WTC11 (cell line): ENCODE measurements around the gene COL26A1. TPM values are rescaled to one million over a fixed set of nuclear protein-coding genes. Genes with fewer than 3 reads are reported as not detected.
"Not testable (repeated sequence)": the region's sequence is repeated elsewhere in the genome, so short reads cannot be mapped to it uniquely, and the experiment has no call there.

Experiments used
- ATAC-seq: fragments of 200-7000 bp; cut with Tn5 transposase; 2 replicates; pipeline ENCODE4 v1.10.0; 2021; ENCODE audit warnings: mild to moderate bottlenecking, moderate library complexity
- CTCF ChIA-PET: fragments of 300-600 bp; sonication (Branson Sonifier 250); formaldehyde crosslinking; loops from one replicate; lab custom pipeline; 2021; ENCODE audit warnings: antibody characterized with exemption; lab: Charles Lee
- POLR2A ChIA-PET: fragments of 350-600 bp; sonication (Branson Sonifier 250); formaldehyde crosslinking; loops from one replicate; lab custom pipeline; 2021; ENCODE audit warnings: antibody characterized with exemption; lab: Charles Lee
- DNase-seq: peaks from one replicate; pipeline ENCODE4 v3.0.0; 2021; ENCODE audit warnings: low spot score
- H3K27ac Mint-ChIP-seq: 2 replicates; pipeline ENCODE4 v1.8.0; 2021; ENCODE audit warnings: mixed read lengths
- H3K27me3 Mint-ChIP-seq: 2 replicates; pipeline ENCODE4 v1.8.0; 2021; ENCODE audit warnings: low read depth, mild to moderate bottlenecking, moderate library complexity, mixed read lengths
- H3K36me3 Mint-ChIP-seq: 2 replicates; pipeline ENCODE4 v1.8.0; 2021; ENCODE audit warnings: mixed read lengths
- H3K4me1 Mint-ChIP-seq: 2 replicates; pipeline ENCODE4 v1.8.0; 2022; ENCODE audit warnings: mixed read lengths
- H3K4me3 Mint-ChIP-seq: 2 replicates; pipeline ENCODE4 v1.8.0; 2021; ENCODE audit warnings: mild to moderate bottlenecking, moderate library complexity, mixed read lengths
- H3K9me3 Mint-ChIP-seq: 2 replicates; pipeline ENCODE4 v1.8.0; 2021; ENCODE audit warnings: mixed read lengths
- GRHL2 ChIP-seq: fragments of 250-450 bp; sonication (Bioruptor Pico); IDR thresholded peaks from 2 replicates; pipeline ENCODE4 v1.8.0; 2022; ENCODE audit warnings: mild to moderate bottlenecking, moderate library complexity; ENCODE audit not compliant: insufficient replicate concordance, severe bottlenecking
- MXD4 ChIP-seq: fragments of 250-450 bp; sonication (Bioruptor Pico); IDR thresholded peaks from 2 replicates; pipeline ENCODE4 v1.8.0; 2021; ENCODE audit warnings: mild to moderate bottlenecking, moderate library complexity, borderline replicate concordance
- NFYB ChIP-seq: sonication (generic); formaldehyde crosslinking; conservative IDR thresholded peaks from 2 replicates; pipeline ENCODE4 v1.8.0; 2022; ENCODE audit warnings: low read depth, missing genetic modification reagents
- NR1H2 ChIP-seq: sonication (generic); formaldehyde crosslinking; IDR thresholded peaks from 2 replicates; pipeline ENCODE4 v1.9.0; 2021; ENCODE audit warnings: mild to moderate bottlenecking, moderate library complexity, missing genetic modification reagents
- NR3C1 ChIP-seq: sonication (generic); formaldehyde crosslinking; conservative IDR thresholded peaks from 2 replicates; pipeline ENCODE4 v1.8.1; 2023; ENCODE audit warnings: low read depth, mild to moderate bottlenecking, missing genetic modification reagents
- SMAD3 ChIP-seq: sonication (generic); formaldehyde crosslinking; IDR thresholded peaks from 2 replicates; pipeline ENCODE4 v1.8.0; 2022; ENCODE audit warnings: missing genetic modification reagents, mild to moderate bottlenecking, borderline replicate concordance
- SOX15 ChIP-seq: fragments of 250-450 bp; sonication (Bioruptor Pico); IDR thresholded peaks from 2 replicates; pipeline ENCODE4 v1.9.0; 2021; ENCODE audit warnings: mild to moderate bottlenecking
- ZNF232 ChIP-seq: sonication (generic); formaldehyde crosslinking; IDR thresholded peaks from 2 replicates; pipeline ENCODE4 v1.8.0; 2022; ENCODE audit warnings: mild to moderate bottlenecking, missing genetic modification reagents
- ZNF317 ChIP-seq: sonication (generic); formaldehyde crosslinking; IDR thresholded peaks from 2 replicates; pipeline ENCODE4 v1.8.1; 2023; ENCODE audit warnings: low read depth, mild to moderate bottlenecking, moderate library complexity, missing genetic modification reagents, borderline replicate concordance
- total RNA-seq: library from RNA; stranded (reverse); gene quantifications from 3 replicates; pipeline ENCODE4 v1.2.3, GENCODE V29; 2021
- TF ChIP-seq, protein P1 (sequence below): sonication (generic); formaldehyde crosslinking; IDR thresholded peaks from 2 replicates; pipeline ENCODE4 v1.8.1; 2022; ENCODE audit warnings: low read depth, mild to moderate bottlenecking, moderate library complexity, missing genetic modification reagents, borderline replicate concordance
- TF ChIP-seq, protein P2 (sequence below): sonication (generic); formaldehyde crosslinking; IDR thresholded peaks from 2 replicates; pipeline ENCODE4 v1.8.0; 2022; ENCODE audit warnings: mild to moderate bottlenecking, missing genetic modification reagents
- TF ChIP-seq, protein P3 (sequence below): sonication (generic); formaldehyde crosslinking; IDR thresholded peaks from 2 replicates; pipeline ENCODE4 v1.8.0; 2022; ENCODE audit warnings: mild to moderate bottlenecking, missing genetic modification reagents
- TF ChIP-seq, protein P4 (sequence below): sonication (generic); formaldehyde crosslinking; conservative IDR thresholded peaks from 2 replicates; pipeline ENCODE4 v1.8.1; 2023; ENCODE audit warnings: mild to moderate bottlenecking, low read depth, missing genetic modification reagents, moderate library complexity
- TF ChIP-seq, protein P5 (sequence below): sonication (generic); formaldehyde crosslinking; conservative IDR thresholded peaks from 2 replicates; pipeline ENCODE4 v1.8.1; 2022; ENCODE audit warnings: mild to moderate bottlenecking, missing genetic modification reagents

COL26A1 gene
- total RNA-seq, 1 experiment from 2014 or later, result 64.4 TPM

DNA sequence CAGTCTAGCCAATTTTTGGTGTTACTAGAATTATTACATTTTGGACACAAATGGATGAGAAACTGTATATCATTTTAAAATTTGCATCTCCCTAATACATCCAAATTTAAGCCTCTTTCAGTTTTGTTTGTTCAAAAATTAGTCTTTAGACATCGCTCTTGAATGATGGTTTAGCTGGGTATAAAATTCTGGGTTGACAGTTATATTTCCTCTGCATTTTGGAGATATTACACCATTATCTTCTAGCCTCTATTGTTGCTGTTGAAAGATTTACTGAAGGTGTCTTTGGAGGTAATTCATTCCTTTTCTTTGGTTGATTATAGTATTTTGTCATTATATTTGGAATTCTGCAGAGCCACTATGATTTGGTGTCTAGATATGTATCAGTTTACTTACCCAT is 116.5 kb downstream of the COL26A1 start:
- DNase-seq, result no peak
- POLR2A ChIA-PET, result no interaction called here
- H3K27me3 Mint-ChIP-seq, result peaks cover 8% of the 10 kb centered on the region
- no peak for ATAC-seq
- no peak overlapping the region for H3K4me3 Mint-ChIP-seq
- H3K36me3 Mint-ChIP-seq, result peaks cover 15% of the 10 kb centered on the region
- H3K27ac Mint-ChIP-seq, result no peak overlapping the region
- no peaks in the 10 kb centered on the region for H3K4me1 Mint-ChIP-seq
- TF ChIP-seq NR3C1 (CRISPR knock-in tag) (no peak), SOX15 (CRISPR knock-in tag) (no peak), NFYB (CRISPR knock-in tag) (no peak), MXD4 (CRISPR knock-in tag) (no peak), ZNF232 (CRISPR knock-in tag) (no peak), NR1H2 (no peak)
- TF ChIP-seq, protein P1, sequence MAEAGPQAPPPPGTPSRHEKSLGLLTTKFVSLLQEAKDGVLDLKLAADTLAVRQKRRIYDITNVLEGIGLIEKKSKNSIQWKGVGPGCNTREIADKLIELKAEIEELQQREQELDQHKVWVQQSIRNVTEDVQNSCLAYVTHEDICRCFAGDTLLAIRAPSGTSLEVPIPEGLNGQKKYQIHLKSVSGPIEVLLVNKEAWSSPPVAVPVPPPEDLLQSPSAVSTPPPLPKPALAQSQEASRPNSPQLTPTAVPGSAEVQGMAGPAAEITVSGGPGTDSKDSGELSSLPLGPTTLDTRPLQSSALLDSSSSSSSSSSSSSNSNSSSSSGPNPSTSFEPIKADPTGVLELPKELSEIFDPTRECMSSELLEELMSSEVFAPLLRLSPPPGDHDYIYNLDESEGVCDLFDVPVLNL, result no peak
- TF ChIP-seq, protein P2, sequence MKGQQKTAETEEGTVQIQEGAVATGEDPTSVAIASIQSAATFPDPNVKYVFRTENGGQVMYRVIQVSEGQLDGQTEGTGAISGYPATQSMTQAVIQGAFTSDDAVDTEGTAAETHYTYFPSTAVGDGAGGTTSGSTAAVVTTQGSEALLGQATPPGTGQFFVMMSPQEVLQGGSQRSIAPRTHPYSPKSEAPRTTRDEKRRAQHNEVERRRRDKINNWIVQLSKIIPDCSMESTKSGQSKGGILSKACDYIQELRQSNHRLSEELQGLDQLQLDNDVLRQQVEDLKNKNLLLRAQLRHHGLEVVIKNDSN (CRISPR knock-in tag), result no peak
- TF ChIP-seq, protein P3, sequence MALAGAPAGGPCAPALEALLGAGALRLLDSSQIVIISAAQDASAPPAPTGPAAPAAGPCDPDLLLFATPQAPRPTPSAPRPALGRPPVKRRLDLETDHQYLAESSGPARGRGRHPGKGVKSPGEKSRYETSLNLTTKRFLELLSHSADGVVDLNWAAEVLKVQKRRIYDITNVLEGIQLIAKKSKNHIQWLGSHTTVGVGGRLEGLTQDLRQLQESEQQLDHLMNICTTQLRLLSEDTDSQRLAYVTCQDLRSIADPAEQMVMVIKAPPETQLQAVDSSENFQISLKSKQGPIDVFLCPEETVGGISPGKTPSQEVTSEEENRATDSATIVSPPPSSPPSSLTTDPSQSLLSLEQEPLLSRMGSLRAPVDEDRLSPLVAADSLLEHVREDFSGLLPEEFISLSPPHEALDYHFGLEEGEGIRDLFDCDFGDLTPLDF (CRISPR knock-in tag), result no peak
- peaks cover 14% of the 10 kb centered on the region for H3K9me3 Mint-ChIP-seq
- CTCF ChIA-PET, result no interaction called here

DNA sequence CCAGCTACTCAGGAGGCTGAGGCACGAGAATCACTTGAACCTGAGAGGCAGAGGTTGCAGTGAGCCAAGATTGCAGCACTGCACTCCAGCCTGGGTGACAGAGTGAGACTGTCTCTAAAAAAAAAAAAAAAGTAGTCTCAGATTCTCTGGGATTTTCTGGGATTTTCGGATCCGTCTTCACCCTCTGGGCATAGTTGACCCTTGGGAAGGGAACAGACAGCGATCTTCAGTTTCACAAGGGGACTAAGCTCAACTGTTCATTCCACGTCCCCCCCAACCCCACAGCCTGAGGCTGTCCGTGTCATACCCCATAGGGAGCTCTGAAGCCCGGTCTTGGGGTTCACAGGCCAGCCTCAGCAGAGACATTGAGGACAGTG is 123.4 kb downstream of the COL26A1 start:
- POLR2A ChIA-PET, result interaction anchor here (1.4 kb wide), 1 partner anchor 124 kb away, joined by 5 read pairs; no protein-coding TSS in a partner anchor
- not testable (repeated sequence) for H3K27me3 Mint-ChIP-seq, H3K36me3 Mint-ChIP-seq, H3K9me3 Mint-ChIP-seq, DNase-seq, H3K4me3 Mint-ChIP-seq
- Mint-ChIP-seq H3K4me1 (peaks cover 40% of the 10 kb centered on the region), H3K27ac (peak overlapping the region; percentile 72; the same call in 1 of the 2 replicates)
- 0 out of 2 replicates have a peak, but pooled peaks have one; percentile 8 for ATAC-seq
- CTCF ChIA-PET, result interaction anchor here (1.0 to 1.5 kb wide), 2 partner anchors 46 to 195 kb away, joined by 3 to 6 read pairs; no protein-coding TSS in a partner anchor

DNA sequence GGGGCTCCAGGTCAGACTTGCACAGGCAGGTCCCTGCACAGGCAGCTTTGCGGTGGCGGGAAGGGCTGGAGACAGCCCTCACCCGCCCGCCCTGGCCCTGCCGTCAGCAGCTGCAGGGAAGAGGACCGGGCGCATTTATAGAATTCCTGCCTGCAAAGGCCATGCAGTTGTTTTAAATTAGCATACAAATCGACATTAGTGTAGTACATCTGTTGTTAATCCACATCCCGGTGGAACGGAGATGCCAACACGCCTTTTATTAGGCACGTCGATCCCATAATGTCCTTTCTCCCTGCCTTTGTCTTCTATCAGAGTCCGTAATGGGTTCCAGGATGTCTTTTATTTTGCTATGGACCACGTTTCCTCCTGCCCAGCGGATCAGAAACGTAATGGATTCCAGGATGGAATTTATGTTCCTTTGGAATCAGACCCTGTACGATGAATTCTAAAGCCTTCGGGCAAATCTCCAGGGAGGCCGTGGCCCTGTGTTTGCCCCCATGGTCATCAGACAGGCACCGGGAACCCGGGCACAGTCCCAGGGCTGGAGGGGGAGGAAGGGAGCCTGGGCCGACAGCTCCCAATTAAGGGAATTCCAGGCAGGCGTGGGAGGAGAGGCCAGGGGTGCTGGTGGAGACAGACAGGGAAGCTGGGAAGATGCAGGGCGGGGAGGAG is 123.9 kb downstream of the COL26A1 start:
- ChIA-PET POLR2A (interaction anchor here (1.4 kb wide), 1 partner anchor 125 kb away, joined by 5 read pairs; no protein-coding TSS in a partner anchor), CTCF (interaction anchor here (1.0 to 1.5 kb wide), 4 partner anchors 46 to 269 kb away, joined by 3 to 6 read pairs (median 3); partner anchors contain the start of gene PLOD3)
- DNase-seq (peak; percentile 63), ATAC-seq (peak; percentile 87)
- TF ChIP-seq SMAD3 (CRISPR knock-in tag) (no peak), MXD4 (CRISPR knock-in tag) (no peak), ZNF317 (CRISPR knock-in tag) (no peak), GRHL2 (CRISPR knock-in tag) (no peak)
- TF ChIP-seq, protein P4, sequence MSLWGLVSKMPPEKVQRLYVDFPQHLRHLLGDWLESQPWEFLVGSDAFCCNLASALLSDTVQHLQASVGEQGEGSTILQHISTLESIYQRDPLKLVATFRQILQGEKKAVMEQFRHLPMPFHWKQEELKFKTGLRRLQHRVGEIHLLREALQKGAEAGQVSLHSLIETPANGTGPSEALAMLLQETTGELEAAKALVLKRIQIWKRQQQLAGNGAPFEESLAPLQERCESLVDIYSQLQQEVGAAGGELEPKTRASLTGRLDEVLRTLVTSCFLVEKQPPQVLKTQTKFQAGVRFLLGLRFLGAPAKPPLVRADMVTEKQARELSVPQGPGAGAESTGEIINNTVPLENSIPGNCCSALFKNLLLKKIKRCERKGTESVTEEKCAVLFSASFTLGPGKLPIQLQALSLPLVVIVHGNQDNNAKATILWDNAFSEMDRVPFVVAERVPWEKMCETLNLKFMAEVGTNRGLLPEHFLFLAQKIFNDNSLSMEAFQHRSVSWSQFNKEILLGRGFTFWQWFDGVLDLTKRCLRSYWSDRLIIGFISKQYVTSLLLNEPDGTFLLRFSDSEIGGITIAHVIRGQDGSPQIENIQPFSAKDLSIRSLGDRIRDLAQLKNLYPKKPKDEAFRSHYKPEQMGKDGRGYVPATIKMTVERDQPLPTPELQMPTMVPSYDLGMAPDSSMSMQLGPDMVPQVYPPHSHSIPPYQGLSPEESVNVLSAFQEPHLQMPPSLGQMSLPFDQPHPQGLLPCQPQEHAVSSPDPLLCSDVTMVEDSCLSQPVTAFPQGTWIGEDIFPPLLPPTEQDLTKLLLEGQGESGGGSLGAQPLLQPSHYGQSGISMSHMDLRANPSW (CRISPR knock-in tag), result no peak
- TF ChIP-seq, protein P5, sequence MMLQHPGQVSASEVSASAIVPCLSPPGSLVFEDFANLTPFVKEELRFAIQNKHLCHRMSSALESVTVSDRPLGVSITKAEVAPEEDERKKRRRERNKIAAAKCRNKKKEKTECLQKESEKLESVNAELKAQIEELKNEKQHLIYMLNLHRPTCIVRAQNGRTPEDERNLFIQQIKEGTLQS, result no peak
- no peaks in the 10 kb centered on the region for H3K36me3 Mint-ChIP-seq
- no peaks in the 10 kb centered on the region; the same call in 1 of the 2 replicates for H3K27me3 Mint-ChIP-seq
- H3K27ac Mint-ChIP-seq, result peak overlapping the region; percentile 72
- no peaks in the 10 kb centered on the region for H3K9me3 Mint-ChIP-seq
- peak overlapping the region; percentile 29 for H3K4me3 Mint-ChIP-seq
- peaks cover 45% of the 10 kb centered on the region for H3K4me1 Mint-ChIP-seq
